ENCODE data around the gene LOX.
A peak's percentile ranks its signal among the peaks of the same experiment; 100 is the strongest.

The LOX gene

GRCh38 chr5:122078116-122079110 is at the start of gene LOX:
Gene LOX, minus strand, starts transcription at chr5:122078259. Its CDS starts 274 bp downstream, at chr5:122077985.
- H3K36me3 ChIP-seq (replicated peaks): peaks cover 18% of the 10 kb centered on the region
- peak within 1 kb of the TSS; percentile 94 for H3K27ac ChIP-seq
- in situ Hi-C loops (cut with HindIII; ENCODE audit: low pct_ligation_motif_present, low sequenced_read_pairs): no loop called here
- TF ChIP-seq CTCF (IDR thresholded peaks at IDR 0.05; ENCODE audit: low read depth, low read length, missing control alignments): no peak
- peak; percentile 95 for DNase-seq
- peak within 1 kb of the TSS; percentile 84 for H3K4me3 ChIP-seq (ENCODE audit: low read depth, low read length)
- H3K27me3 ChIP-seq (replicated peaks): no peaks in the 10 kb centered on the region

GRCh38 chr5:122126756-122127321 is 48.8 kb upstream of the LOX start:
- H3K27ac ChIP-seq: peak overlapping the region; percentile 1
- H3K4me3 ChIP-seq (ENCODE audit: low read depth, low read length): no peak overlapping the region
- no peak for TF ChIP-seq CTCF (IDR thresholded peaks at IDR 0.05; ENCODE audit: low read depth, low read length, missing control alignments)
- in situ Hi-C loops (cut with HindIII; ENCODE audit: low pct_ligation_motif_present, low sequenced_read_pairs): no loop called here
- H3K36me3 ChIP-seq (replicated peaks): no peaks in the 10 kb centered on the region
- no peaks in the 10 kb centered on the region for H3K27me3 ChIP-seq (replicated peaks)
- DNase-seq: no peak

- H3K4me3 ChIP-seq (ENCODE audit: low read depth, low read length): no peak overlapping the region
- no peaks in the 10 kb centered on the region for H3K36me3 ChIP-seq (replicated peaks)
- peak; percentile 62 for DNase-seq
- peak overlapping the region; percentile 32 for H3K27ac ChIP-seq
- no peaks in the 10 kb centered on the region for H3K27me3 ChIP-seq (replicated peaks)
- no peak for TF ChIP-seq CTCF (IDR thresholded peaks at IDR 0.05; ENCODE audit: low read depth, low read length, missing control alignments)
- in situ Hi-C loops (cut with HindIII; ENCODE audit: low pct_ligation_motif_present, low sequenced_read_pairs): no loop called here
Measured at GRCh38 chr5:122126177-122126755, 48.2 kb upstream of the LOX start.

- TF ChIP-seq CTCF (IDR thresholded peaks at IDR 0.05; ENCODE audit: low read depth, low read length, missing control alignments): no peak
- no peaks in the 10 kb centered on the region for H3K36me3 ChIP-seq (replicated peaks)
- in situ Hi-C loops (cut with HindIII; ENCODE audit: low pct_ligation_motif_present, low sequenced_read_pairs): no loop called here
- no peak overlapping the region for H3K4me3 ChIP-seq (ENCODE audit: low read depth, low read length)
- no peak overlapping the region for H3K27ac ChIP-seq
- no peaks in the 10 kb centered on the region for H3K27me3 ChIP-seq (replicated peaks)
- no peak for DNase-seq
Measured at GRCh38 chr5:122124766-122125165, 46.7 kb upstream of the LOX start.

GRCh38 chr5:122121479-122122465 is 43.7 kb upstream of the LOX start:
- Histone ChIP-seq H3K4me3 (ENCODE audit: low read depth, low read length) (no peak overlapping the region), H3K36me3 (replicated peaks) (no peaks in the 10 kb centered on the region), H3K27ac (no peak overlapping the region), H3K27me3 (replicated peaks) (no peaks in the 10 kb centered on the region)
- no peak for TF ChIP-seq CTCF (IDR thresholded peaks at IDR 0.05; ENCODE audit: low read depth, low read length, missing control alignments)
- peak; percentile 37 for DNase-seq
- in situ Hi-C loops (cut with HindIII; ENCODE audit: low pct_ligation_motif_present, low sequenced_read_pairs): no loop called here

All from brain microvascular endothelial cell (primary cell).